Liver (tissue), 9 donors: Measurements from ENCODE around the gene ACOT7. TPM values are rescaled to one million over a fixed set of nuclear protein-coding genes. Genes with fewer than 3 reads are reported as not detected.

Experiments used
- DNase-seq: peaks from one replicate; pipeline ENCODE4 v3.0.0-alpha.2; 2017; ENCODE audit warnings: low spot score
- H3K27ac ChIP-seq, 2 donors: one replicate each; pipeline ENCODE4 v1.7.0; 2013; ENCODE audit warnings: inconsistent platforms in 2 of 2, low read length in 2 of 2, control low read depth in 1 of 2, low read depth in 1 of 2, mild to moderate bottlenecking in 1 of 2
- H3K27me3 ChIP-seq, 4 donors: one replicate each; pipeline versions ENCODE4 v1.6.1 to v1.7.0; 2013; ENCODE audit warnings: low read length in 3 of 4, inconsistent platforms in 1 of 4, mild to moderate bottlenecking in 1 of 4, moderate library complexity in 1 of 4; ENCODE audit not compliant: control insufficient read depth in 4 of 4, insufficient read depth in 4 of 4
- H3K36me3 ChIP-seq, 4 donors: one replicate each; pipeline versions ENCODE4 v1.6.1 to v1.7.0; 2013; ENCODE audit warnings: low read length in 3 of 4, mild to moderate bottlenecking in 3 of 4, low read depth in 1 of 4, moderate library complexity in 1 of 4; ENCODE audit not compliant: control insufficient read depth in 4 of 4, insufficient read depth in 3 of 4
- H3K4me1 ChIP-seq, 4 donors: one replicate each; pipeline versions ENCODE4 v1.6.1 to v1.7.0; 2013; ENCODE audit warnings: low read length in 3 of 4, mild to moderate bottlenecking in 3 of 4, moderate library complexity in 1 of 4; ENCODE audit not compliant: control insufficient read depth in 4 of 4, insufficient read depth in 4 of 4
- H3K4me3 ChIP-seq, 3 donors: one replicate each; pipeline versions ENCODE4 v1.6.1 to v1.7.0; 2013; ENCODE audit warnings: low read length in 3 of 3, control low read depth in 1 of 3, low read depth in 1 of 3, mild to moderate bottlenecking in 1 of 3
- H3K9ac ChIP-seq, 2 donors: one replicate each; pipeline ENCODE4 v1.7.0; 2013; ENCODE audit warnings: low read length in 2 of 2, mild to moderate bottlenecking in 2 of 2, moderate library complexity in 2 of 2, control low read depth in 1 of 2, low read depth in 1 of 2
- H3K9me3 ChIP-seq, 4 donors: one replicate each; pipeline versions ENCODE4 v1.6.1 to v1.7.0; 2013; ENCODE audit warnings: low read length in 3 of 4; ENCODE audit not compliant: control insufficient read depth in 4 of 4
- EGR1 ChIP-seq, 2 donors: IDR thresholded peaks; 2 replicates each; pipeline ENCODE4 v1.6.1; 2016 to 2018; ENCODE audit warnings: antibody characterized with exemption in 2 of 2, low read depth in 2 of 2
- FOXA1 ChIP-seq: IDR thresholded peaks from 2 replicates; pipeline ENCODE4 v1.6.1; 2016; ENCODE audit warnings: antibody characterized with exemption
- FOXA2 ChIP-seq: IDR thresholded peaks from 2 replicates; pipeline ENCODE4 v1.6.1; 2016; ENCODE audit warnings: antibody characterized with exemption
- GABPA ChIP-seq, 2 donors: IDR thresholded peaks in 1 of 2; conservative IDR thresholded peaks in 1 of 2; 2 replicates each; pipeline ENCODE4 v1.6.1; 2016; ENCODE audit warnings: antibody characterized with exemption in 2 of 2, mild to moderate bottlenecking in 1 of 2, moderate library complexity in 1 of 2
- HNF4A ChIP-seq, 2 donors: conservative IDR thresholded peaks; 2 replicates each; pipeline ENCODE4 v1.6.1; 2016; ENCODE audit warnings: antibody characterized with exemption in 2 of 2, mild to moderate bottlenecking in 2 of 2
- HNF4G ChIP-seq: IDR thresholded peaks from 2 replicates; pipeline ENCODE4 v1.6.1; 2016; ENCODE audit warnings: antibody characterized with exemption
- JUND ChIP-seq, 2 donors: IDR thresholded peaks; 2 replicates each; pipeline ENCODE4 v1.6.1; 2016; ENCODE audit warnings: antibody characterized with exemption in 2 of 2
- NR2F2 ChIP-seq: IDR thresholded peaks from 2 replicates; pipeline ENCODE4 v1.6.1; 2016; ENCODE audit warnings: antibody characterized with exemption
- RAD21 ChIP-seq, 2 donors: IDR thresholded peaks; 2 replicates each; pipeline ENCODE4 v1.6.1; 2016; ENCODE audit warnings: antibody characterized with exemption in 2 of 2, mild to moderate bottlenecking in 2 of 2
- RXRA ChIP-seq, 2 donors: IDR thresholded peaks; 2 replicates each; pipeline ENCODE4 v1.6.1; 2017 to 2018; ENCODE audit warnings: antibody characterized with exemption in 2 of 2, mild to moderate bottlenecking in 1 of 2
- SP1 ChIP-seq: IDR thresholded peaks from 2 replicates; pipeline ENCODE4 v1.6.1; 2018; ENCODE audit warnings: antibody characterized with exemption, mild to moderate bottlenecking
- TAF1 ChIP-seq: conservative IDR thresholded peaks from 2 replicates; pipeline ENCODE4 v1.6.1; 2016; ENCODE audit warnings: antibody characterized with exemption, mild to moderate bottlenecking
- YY1 ChIP-seq: IDR thresholded peaks from 2 replicates; pipeline ENCODE4 v1.6.1; 2016; ENCODE audit warnings: antibody characterized with exemption, mild to moderate bottlenecking
- WGBS: extraction: QIAGEN DNeasy Blood & Tissue Kit; methylation state at CpG from one replicate; pipeline ENCODE4 v1.1.7; 2013; 5-methylcytosine and 5-hydroxymethylcytosine counted together
- polyA plus RNA-seq, 2 donors: library from polyadenylated mRNA; stranded (reverse) in 1 of 2; unstranded in 1 of 2; fragments of 200-250 nt in 1 of 2; fragments of >200 nt in 1 of 2; fragmentation: Nextera tagmentation in 1 of 2; extraction: Ambion mirVana in 1 of 2; gene quantifications; one replicate each; pipeline versions ENCODE4 v1.2.1 to v1.2.3, GENCODE V29; 2013 to 2015
- total RNA-seq, 2 donors: library from RNA; depleted of rRNA; stranded (reverse); fragments of >200 nt; gene quantifications; one replicate each; pipeline ENCODE4 v1.2.3, GENCODE V29; 2014
- TF ChIP-seq, protein P1 (sequence below): IDR thresholded peaks from 2 replicates; pipeline ENCODE4 v1.6.1; 2016; ENCODE audit warnings: antibody characterized with exemption, mild to moderate bottlenecking
- TF ChIP-seq, protein P2 (sequence below): IDR thresholded peaks from 2 replicates; pipeline ENCODE4 v1.6.1; 2016; ENCODE audit warnings: antibody characterized with exemption
- TF ChIP-seq, protein P3 (sequence below): IDR thresholded peaks from 2 replicates; pipeline ENCODE4 v1.6.1; 2016; ENCODE audit warnings: antibody characterized with exemption
- TF ChIP-seq, protein P4 (sequence below): fragments of 150-350 bp; IDR thresholded peaks from 2 replicates; pipeline ENCODE4 v1.5.1; 2017; ENCODE audit warnings: improper control_type of control experiment, low read depth, low read length; ENCODE audit not compliant: missing input control
- TF ChIP-seq, protein P5 (sequence below): IDR thresholded peaks from 2 replicates; pipeline ENCODE4 v1.6.1; 2016; ENCODE audit warnings: antibody characterized with exemption
- donor health status: healthy.
- donor health status: healthy.
- donor health status: healthy.
- donor health status: healthy.
- donor health status: healthy.

The ACOT7 gene
- total and polyA plus RNA-seq, 4 donors = 8.7 to 14.4 (median 10.4) TPM

DNA sequence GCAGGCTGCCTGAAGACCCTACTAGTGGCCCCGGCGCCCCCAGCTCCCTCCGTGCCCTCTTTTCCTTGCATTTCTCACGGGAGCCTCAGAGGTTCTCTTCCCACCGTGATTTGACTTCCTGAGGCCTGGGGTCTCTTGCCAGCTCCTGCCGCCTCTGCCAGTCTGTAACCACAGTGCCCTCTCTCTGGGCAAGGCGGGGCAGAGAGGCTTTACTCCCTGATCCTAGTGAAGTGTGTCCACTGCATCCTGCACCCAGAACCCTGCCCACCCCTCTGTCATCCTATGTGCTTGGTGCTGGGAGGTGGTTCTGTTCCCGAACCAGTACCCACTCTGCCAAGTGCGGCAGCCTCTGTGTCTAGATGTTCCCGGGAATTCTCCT, 33.4 kb upstream of the ACOT7 start:
- Histone ChIP-seq H3K9ac (no peak overlapping the region), H3K4me1 (peaks cover 0 to 17% (median 4%) of the 10 kb centered on the region in 4 donors), H3K4me3 (no peak overlapping the region), H3K27me3 (peaks cover 0 to 9% (median 2%) of the 10 kb centered on the region in 4 donors), H3K27ac (no peak overlapping the region), H3K9me3 (no peaks in the 10 kb centered on the region), H3K36me3 (no peaks in the 10 kb centered on the region)
- no peak for TF ChIP-seq FOXA1
- TF ChIP-seq, protein P1, sequence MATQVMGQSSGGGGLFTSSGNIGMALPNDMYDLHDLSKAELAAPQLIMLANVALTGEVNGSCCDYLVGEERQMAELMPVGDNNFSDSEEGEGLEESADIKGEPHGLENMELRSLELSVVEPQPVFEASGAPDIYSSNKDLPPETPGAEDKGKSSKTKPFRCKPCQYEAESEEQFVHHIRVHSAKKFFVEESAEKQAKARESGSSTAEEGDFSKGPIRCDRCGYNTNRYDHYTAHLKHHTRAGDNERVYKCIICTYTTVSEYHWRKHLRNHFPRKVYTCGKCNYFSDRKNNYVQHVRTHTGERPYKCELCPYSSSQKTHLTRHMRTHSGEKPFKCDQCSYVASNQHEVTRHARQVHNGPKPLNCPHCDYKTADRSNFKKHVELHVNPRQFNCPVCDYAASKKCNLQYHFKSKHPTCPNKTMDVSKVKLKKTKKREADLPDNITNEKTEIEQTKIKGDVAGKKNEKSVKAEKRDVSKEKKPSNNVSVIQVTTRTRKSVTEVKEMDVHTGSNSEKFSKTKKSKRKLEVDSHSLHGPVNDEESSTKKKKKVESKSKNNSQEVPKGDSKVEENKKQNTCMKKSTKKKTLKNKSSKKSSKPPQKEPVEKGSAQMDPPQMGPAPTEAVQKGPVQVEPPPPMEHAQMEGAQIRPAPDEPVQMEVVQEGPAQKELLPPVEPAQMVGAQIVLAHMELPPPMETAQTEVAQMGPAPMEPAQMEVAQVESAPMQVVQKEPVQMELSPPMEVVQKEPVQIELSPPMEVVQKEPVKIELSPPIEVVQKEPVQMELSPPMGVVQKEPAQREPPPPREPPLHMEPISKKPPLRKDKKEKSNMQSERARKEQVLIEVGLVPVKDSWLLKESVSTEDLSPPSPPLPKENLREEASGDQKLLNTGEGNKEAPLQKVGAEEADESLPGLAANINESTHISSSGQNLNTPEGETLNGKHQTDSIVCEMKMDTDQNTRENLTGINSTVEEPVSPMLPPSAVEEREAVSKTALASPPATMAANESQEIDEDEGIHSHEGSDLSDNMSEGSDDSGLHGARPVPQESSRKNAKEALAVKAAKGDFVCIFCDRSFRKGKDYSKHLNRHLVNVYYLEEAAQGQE = no peak
- DNase-seq = peak; percentile 37
- WGBS = 88% methylated on average over 10 of the region's 10 CpGs

DNA sequence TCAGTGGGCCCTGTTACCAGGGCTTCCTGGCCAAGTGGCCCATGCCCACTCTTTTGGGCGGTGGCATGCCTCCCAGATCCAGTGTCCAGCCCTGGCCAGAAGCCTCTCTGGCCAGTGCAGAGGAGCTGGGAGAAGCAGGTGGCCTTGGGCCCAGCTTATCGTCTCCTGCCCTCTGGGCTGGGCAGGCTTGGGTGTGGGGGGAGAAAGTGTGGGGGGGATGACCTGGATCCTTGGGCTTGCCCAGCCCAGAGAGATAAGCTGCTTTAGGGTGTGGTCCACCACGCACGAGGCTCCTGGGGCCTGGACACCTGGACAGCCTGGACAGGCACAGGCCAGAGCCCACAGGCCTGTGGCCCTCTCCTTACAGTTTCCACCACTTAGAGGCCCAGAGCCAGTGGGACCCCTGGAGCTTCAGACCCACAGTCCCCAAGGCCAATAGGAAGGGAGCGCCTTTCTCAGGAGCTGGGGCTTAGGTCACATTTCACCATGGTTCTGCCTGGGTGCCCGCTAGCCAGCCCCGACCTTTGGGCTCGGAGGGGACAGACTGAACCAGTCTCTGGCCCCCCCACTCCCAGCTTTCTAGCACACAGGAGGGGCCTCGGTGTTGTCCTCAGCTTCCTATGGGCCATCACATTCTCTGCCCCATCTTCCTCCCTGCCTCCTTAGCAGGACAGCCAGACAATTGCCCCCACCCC, 32.9 kb upstream of the ACOT7 start:
- peak; percentile 55 for DNase-seq
- H3K36me3 ChIP-seq = no peaks in the 10 kb centered on the region
- H3K9ac ChIP-seq = no peak overlapping the region
- peaks cover 0 to 17% (median 4%) of the 10 kb centered on the region in 4 donors for H3K4me1 ChIP-seq
- WGBS = 82% methylated on average over 9 of the region's 9 CpGs
- TF ChIP-seq RAD21 (IDR thresholded peaks at IDR 0.05) (no peak), YY1 (no peak), GABPA (IDR thresholded peaks at IDR 0.05 in 1 of 2, conservative IDR thresholded peaks at IDR 0.05 in 1 of 2) (no peak), SP1 (no peak), HNF4G (no peak), EGR1 (IDR thresholded peaks at IDR 0.05; ENCODE audit: low read depth in 2 of 2) (no peak), HNF4A (conservative IDR thresholded peaks at IDR 0.05) (no peak), FOXA2 (no peak), JUND (IDR thresholded peaks at IDR 0.05) (no peak), NR2F2 (no peak), FOXA1 (no peak), TAF1 (no peak), RXRA (IDR thresholded peaks at IDR 0.05) (no peak)
- TF ChIP-seq, protein P1 = no peak
- TF ChIP-seq, protein P2, sequence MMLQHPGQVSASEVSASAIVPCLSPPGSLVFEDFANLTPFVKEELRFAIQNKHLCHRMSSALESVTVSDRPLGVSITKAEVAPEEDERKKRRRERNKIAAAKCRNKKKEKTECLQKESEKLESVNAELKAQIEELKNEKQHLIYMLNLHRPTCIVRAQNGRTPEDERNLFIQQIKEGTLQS = no peak
- TF ChIP-seq, protein P3, sequence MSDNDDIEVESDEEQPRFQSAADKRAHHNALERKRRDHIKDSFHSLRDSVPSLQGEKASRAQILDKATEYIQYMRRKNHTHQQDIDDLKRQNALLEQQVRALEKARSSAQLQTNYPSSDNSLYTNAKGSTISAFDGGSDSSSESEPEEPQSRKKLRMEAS = no peak
- TF ChIP-seq, protein P4, sequence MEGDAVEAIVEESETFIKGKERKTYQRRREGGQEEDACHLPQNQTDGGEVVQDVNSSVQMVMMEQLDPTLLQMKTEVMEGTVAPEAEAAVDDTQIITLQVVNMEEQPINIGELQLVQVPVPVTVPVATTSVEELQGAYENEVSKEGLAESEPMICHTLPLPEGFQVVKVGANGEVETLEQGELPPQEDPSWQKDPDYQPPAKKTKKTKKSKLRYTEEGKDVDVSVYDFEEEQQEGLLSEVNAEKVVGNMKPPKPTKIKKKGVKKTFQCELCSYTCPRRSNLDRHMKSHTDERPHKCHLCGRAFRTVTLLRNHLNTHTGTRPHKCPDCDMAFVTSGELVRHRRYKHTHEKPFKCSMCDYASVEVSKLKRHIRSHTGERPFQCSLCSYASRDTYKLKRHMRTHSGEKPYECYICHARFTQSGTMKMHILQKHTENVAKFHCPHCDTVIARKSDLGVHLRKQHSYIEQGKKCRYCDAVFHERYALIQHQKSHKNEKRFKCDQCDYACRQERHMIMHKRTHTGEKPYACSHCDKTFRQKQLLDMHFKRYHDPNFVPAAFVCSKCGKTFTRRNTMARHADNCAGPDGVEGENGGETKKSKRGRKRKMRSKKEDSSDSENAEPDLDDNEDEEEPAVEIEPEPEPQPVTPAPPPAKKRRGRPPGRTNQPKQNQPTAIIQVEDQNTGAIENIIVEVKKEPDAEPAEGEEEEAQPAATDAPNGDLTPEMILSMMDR = no peak
- TF ChIP-seq, protein P5, sequence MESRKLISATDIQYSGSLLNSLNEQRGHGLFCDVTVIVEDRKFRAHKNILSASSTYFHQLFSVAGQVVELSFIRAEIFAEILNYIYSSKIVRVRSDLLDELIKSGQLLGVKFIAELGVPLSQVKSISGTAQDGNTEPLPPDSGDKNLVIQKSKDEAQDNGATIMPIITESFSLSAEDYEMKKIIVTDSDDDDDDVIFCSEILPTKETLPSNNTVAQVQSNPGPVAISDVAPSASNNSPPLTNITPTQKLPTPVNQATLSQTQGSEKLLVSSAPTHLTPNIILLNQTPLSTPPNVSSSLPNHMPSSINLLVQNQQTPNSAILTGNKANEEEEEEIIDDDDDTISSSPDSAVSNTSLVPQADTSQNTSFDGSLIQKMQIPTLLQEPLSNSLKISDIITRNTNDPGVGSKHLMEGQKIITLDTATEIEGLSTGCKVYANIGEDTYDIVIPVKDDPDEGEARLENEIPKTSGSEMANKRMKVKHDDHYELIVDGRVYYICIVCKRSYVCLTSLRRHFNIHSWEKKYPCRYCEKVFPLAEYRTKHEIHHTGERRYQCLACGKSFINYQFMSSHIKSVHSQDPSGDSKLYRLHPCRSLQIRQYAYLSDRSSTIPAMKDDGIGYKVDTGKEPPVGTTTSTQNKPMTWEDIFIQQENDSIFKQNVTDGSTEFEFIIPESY = no peak
- no peaks in the 10 kb centered on the region for H3K9me3 ChIP-seq
- peaks cover 0 to 9% (median 2%) of the 10 kb centered on the region in 4 donors for H3K27me3 ChIP-seq
- no peak overlapping the region for H3K27ac ChIP-seq
- no peak overlapping the region for H3K4me3 ChIP-seq
